Ishikawa (cell line): ENCODE data around the gene DNLZ.

Source experiments
- CEBPB ChIP-seq: IDR thresholded peaks from 2 replicates; pipeline ENCODE4 v1.6.1; 2012
- CREB1 ChIP-seq: IDR thresholded peaks from 2 replicates; pipeline ENCODE4 v1.6.1; 2012; ENCODE audit warnings: low read depth
- EGR1 ChIP-seq: IDR thresholded peaks from 2 replicates; pipeline ENCODE4 v1.6.1; 2012
- EP300 ChIP-seq: IDR thresholded peaks from 2 replicates; pipeline ENCODE4 v1.6.1; 2012; ENCODE audit warnings: borderline replicate concordance
- FOXM1 ChIP-seq: IDR thresholded peaks from 2 replicates; pipeline ENCODE4 v1.6.1; 2012; ENCODE audit warnings: low read depth, borderline replicate concordance
- NFIC ChIP-seq: IDR thresholded peaks from 2 replicates; pipeline ENCODE4 v1.6.1; 2012
- RAD21 ChIP-seq: IDR thresholded peaks from 2 replicates; pipeline ENCODE4 v1.6.1; 2012; ENCODE audit warnings: low read depth
- TAF1 ChIP-seq: IDR thresholded peaks from 2 replicates; pipeline ENCODE4 v1.6.1; 2012; ENCODE audit warnings: low read depth, mild to moderate bottlenecking
- TCF12 ChIP-seq: IDR thresholded peaks from 2 replicates; pipeline ENCODE4 v1.6.1; 2012; ENCODE audit warnings: low read depth
- TEAD4 ChIP-seq: IDR thresholded peaks from 2 replicates; pipeline ENCODE4 v1.6.1; 2012
- YY1 ChIP-seq: IDR thresholded peaks from 2 replicates; pipeline ENCODE4 v1.6.1; 2012; ENCODE audit warnings: low read depth
- ZBTB7A ChIP-seq: IDR thresholded peaks from 2 replicates; pipeline ENCODE4 v1.6.1; 2012; ENCODE audit warnings: low read depth
- TF ChIP-seq, protein P1 (sequence below): IDR thresholded peaks from 2 replicates; pipeline ENCODE4 v1.6.1; 2012
- TF ChIP-seq, protein P2 (sequence below): IDR thresholded peaks from 2 replicates; pipeline ENCODE4 v1.6.1; 2012
- TF ChIP-seq, protein P3 (sequence below): IDR thresholded peaks from 2 replicates; pipeline ENCODE4 v1.6.1; 2012; ENCODE audit warnings: low read depth, mild to moderate bottlenecking

DNLZ gene

GRCh38 chr9:136366826-136367225 lies 3.3 kb upstream of the DNLZ start:
- no peak for TF ChIP-seq RAD21
- TF ChIP-seq CEBPB, result no peak
- TF ChIP-seq TCF12, result no peak
- no peak for TF ChIP-seq FOXM1
- no peak for TF ChIP-seq ZBTB7A
- no peak for TF ChIP-seq EP300
- no peak for TF ChIP-seq YY1
- TF ChIP-seq EGR1, result no peak
- no peak for TF ChIP-seq TAF1
- TF ChIP-seq CREB1, result no peak
- TF ChIP-seq NFIC, result no peak

GRCh38 chr9:136365775-136366222 lies 2.3 kb upstream of the DNLZ start:
- TF ChIP-seq ZBTB7A, result 0 out of 2 replicates have a peak, but pooled peaks have one; percentile 21
- TF ChIP-seq, protein P1, sequence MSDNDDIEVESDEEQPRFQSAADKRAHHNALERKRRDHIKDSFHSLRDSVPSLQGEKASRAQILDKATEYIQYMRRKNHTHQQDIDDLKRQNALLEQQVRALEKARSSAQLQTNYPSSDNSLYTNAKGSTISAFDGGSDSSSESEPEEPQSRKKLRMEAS, result no peak

DNA sequence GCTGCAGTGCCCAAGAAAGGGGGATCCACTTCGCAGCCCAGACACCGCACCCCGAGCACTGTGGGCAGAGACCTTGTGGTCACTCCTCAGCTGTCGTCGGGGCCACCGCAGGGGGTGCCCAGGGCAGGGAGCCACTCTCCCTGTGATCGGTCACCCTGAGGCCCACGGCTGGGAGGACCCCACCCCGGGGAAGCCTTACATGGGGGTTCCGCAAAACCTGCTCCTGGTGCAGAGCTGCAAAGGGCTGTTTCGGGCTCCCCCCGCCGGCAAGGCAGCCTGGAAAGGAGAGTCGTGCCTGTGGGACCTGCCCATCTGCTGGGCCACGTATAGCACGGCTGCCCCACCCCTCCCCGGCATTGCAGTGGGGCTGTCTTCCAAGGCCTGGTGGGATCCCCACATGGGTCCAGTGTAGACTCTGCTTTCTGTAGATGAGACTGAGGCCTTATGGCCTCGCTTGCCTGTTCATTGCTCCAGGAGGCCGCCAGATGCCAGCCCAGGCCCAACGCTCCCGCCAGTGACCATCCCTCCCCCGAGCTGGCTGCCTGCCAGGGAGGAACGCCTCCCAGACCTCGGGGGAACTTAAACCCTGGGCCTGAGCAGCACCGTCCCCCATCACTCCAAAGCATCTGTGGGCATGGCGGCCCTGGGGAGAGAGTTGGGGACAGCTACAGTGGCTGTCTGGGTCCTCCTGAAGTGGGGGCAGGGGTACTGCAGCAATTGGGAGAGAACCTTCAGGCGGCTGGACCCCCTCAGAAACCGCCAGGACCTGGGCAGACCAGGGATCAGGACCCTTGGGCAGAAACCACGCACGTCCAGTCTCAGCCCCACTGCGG lies 1.6 kb upstream of the DNLZ start:
- TF ChIP-seq, protein P2, sequence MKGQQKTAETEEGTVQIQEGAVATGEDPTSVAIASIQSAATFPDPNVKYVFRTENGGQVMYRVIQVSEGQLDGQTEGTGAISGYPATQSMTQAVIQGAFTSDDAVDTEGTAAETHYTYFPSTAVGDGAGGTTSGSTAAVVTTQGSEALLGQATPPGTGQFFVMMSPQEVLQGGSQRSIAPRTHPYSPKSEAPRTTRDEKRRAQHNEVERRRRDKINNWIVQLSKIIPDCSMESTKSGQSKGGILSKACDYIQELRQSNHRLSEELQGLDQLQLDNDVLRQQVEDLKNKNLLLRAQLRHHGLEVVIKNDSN, result no peak
- peak; percentile 43; the same call in 1 of the 2 replicates for TF ChIP-seq NFIC

DNA sequence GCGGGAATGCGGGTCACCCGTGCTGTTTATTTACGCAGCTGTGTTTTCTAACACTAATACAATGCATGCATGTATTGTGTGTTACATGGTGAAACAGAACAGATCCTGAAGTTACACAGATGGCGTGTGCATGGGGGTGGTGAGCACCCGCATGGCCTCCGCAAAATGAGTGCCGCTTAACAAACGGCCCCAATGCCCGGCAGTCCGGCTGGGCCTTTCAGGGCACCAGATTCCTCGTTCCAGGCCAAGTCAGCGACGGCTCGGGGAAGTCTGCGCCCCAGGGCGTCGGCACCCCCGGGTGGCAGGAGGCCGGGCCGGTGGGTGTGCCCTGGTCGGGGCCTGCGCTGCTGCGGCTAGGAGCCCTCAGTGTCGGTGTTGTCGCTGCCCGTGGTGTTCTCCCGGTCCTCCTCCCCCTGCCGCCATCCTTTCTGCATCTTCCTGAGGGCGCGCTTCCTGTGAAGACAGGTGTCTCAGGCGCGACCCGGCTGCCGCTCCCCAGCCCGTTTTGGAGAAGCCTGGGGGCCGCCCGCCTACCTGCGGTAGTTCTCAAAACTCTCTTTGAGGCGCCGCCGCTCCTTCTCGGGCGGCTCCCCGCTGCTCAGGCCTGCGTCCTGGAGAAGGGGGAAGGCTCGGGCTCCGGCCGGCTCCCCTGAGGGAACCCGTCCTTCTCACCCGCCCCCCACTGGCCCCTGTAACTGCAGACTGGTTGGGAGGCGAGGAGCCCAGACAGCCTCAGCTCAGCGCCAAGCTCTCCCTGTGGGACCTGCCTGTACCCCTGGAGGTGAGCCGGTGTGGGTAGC lies 605 bp upstream of the DNLZ start:
- TF ChIP-seq TCF12, result no peak
- TF ChIP-seq NFIC, result no peak
- no peak for TF ChIP-seq ZBTB7A
- TF ChIP-seq, protein P3, sequence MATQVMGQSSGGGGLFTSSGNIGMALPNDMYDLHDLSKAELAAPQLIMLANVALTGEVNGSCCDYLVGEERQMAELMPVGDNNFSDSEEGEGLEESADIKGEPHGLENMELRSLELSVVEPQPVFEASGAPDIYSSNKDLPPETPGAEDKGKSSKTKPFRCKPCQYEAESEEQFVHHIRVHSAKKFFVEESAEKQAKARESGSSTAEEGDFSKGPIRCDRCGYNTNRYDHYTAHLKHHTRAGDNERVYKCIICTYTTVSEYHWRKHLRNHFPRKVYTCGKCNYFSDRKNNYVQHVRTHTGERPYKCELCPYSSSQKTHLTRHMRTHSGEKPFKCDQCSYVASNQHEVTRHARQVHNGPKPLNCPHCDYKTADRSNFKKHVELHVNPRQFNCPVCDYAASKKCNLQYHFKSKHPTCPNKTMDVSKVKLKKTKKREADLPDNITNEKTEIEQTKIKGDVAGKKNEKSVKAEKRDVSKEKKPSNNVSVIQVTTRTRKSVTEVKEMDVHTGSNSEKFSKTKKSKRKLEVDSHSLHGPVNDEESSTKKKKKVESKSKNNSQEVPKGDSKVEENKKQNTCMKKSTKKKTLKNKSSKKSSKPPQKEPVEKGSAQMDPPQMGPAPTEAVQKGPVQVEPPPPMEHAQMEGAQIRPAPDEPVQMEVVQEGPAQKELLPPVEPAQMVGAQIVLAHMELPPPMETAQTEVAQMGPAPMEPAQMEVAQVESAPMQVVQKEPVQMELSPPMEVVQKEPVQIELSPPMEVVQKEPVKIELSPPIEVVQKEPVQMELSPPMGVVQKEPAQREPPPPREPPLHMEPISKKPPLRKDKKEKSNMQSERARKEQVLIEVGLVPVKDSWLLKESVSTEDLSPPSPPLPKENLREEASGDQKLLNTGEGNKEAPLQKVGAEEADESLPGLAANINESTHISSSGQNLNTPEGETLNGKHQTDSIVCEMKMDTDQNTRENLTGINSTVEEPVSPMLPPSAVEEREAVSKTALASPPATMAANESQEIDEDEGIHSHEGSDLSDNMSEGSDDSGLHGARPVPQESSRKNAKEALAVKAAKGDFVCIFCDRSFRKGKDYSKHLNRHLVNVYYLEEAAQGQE, result no peak
- no peak for TF ChIP-seq RAD21
- TF ChIP-seq FOXM1, result no peak
- TF ChIP-seq, protein P2, result no peak
- no peak for TF ChIP-seq EP300
- TF ChIP-seq, protein P1, result no peak
- no peak for TF ChIP-seq TAF1
- no peak for TF ChIP-seq TEAD4
- no peak for TF ChIP-seq CEBPB
- TF ChIP-seq EGR1, result no peak
- no peak for TF ChIP-seq CREB1

DNA sequence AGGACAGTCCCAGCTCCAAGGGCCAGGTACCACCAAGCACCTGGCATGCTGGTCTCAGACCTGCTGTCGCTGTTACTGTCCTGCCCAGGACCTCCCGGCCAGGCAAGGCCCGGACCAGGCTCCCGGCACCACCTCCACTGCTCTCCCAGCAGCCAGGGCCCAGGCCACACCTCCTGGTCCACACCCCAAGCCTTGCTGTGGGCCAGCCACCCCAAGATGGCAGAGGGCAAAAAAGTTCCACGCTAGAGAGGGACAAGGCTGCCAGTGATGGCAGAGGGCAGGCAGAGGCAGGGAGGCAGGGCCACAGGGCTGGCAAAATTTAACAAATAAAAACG lies 1.1 kb downstream of the DNLZ start:
- no peak for TF ChIP-seq TEAD4
- TF ChIP-seq FOXM1, result no peak
- TF ChIP-seq ZBTB7A, result no peak
- TF ChIP-seq EGR1, result no peak
- no peak for TF ChIP-seq YY1

- TF ChIP-seq TAF1 (no peak), YY1 (no peak), TEAD4 (no peak)
Observed at GRCh38 chr9:136361754-136362449, 1.6 kb downstream of the DNLZ start.

GRCh38 chr9:136361047-136361753 lies 2.3 kb downstream of the DNLZ start:
- TF ChIP-seq YY1 (no peak), NFIC (no peak), RAD21 (no peak), FOXM1 (no peak)
- TF ChIP-seq, protein P2, result no peak
